Measurements from ENCODE around the gene RND2. TPM values are rescaled to one million over a fixed set of nuclear protein-coding genes. Genes with fewer than 3 reads are reported as not detected.
"Not testable (repeated sequence)": the region's sequence is repeated elsewhere in the genome, so short reads cannot be mapped to it uniquely, and the experiment has no call there.

Gene RND2
- total RNA-seq, 1 donor from 2014 or later: 7.3 TPM

DNA sequence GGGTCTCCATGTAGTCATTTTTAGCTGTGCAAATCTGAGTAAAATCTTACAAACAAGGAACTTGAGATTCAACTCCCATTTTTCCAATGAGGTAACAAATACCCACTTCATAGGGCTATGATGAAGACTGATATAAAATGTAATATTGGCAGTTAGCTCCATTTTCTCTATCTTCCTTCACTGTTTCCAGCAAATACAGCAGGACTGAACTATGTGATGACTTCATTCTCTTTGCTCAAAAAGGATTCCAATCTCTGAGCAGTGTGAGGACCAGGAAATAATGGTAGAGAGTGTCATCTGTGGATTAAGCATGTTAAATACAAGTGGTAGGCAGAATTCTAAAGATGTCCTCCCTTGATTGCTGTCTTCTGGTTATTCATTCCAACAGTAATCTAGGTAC is 18.3 kb downstream of the RND2 start:
- H3K27ac ChIP-seq: no peak overlapping the region
- TF ChIP-seq CTCF (IDR thresholded peaks at IDR 0.05): no peak
- H3K9me3 ChIP-seq: no peaks in the 10 kb centered on the region
- intact Hi-C loops (cut with DNase I): no loop called here
- no peaks in the 10 kb centered on the region for H3K4me1 ChIP-seq
- no peak overlapping the region for H3K4me3 ChIP-seq
- no peak for DNase-seq (ENCODE audit: low spot score in 2 of 2)
- no peaks in the 10 kb centered on the region for H3K27me3 ChIP-seq
- no peaks in the 10 kb centered on the region for H3K36me3 ChIP-seq

GRCh38 chr17:43044024-43044423 is 19.0 kb downstream of the RND2 start:
- DNase-seq (ENCODE audit: low spot score in 2 of 2): no peak
- intact Hi-C loops (cut with DNase I): no loop called here
- H3K4me3 ChIP-seq: no peak overlapping the region
- no peaks in the 10 kb centered on the region for H3K36me3 ChIP-seq
- no peak for TF ChIP-seq CTCF (IDR thresholded peaks at IDR 0.05)
- H3K4me1 ChIP-seq: no peaks in the 10 kb centered on the region
- H3K27me3 ChIP-seq: no peaks in the 10 kb centered on the region
- H3K9me3 ChIP-seq: no peaks in the 10 kb centered on the region
- no peak overlapping the region for H3K27ac ChIP-seq

DNA sequence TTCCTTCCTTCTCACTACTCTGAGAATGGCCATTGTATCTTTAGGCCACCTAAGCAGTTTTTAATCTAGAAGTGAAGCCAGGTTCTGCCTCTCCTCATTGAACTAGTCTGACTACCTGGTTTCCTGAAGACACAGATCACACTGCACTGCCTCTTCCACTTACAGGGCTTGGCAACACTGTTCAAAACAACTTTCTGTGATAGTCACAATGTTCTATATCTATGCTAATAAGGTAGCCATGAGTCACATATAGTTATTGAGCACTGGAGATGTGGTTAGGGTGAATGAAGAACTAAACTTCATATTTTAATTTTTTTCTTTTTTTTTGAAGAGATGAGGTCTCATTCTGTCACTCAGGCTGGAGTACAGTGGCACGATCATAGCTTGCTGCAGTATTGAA is 26.9 kb downstream of the RND2 start:
- DNase-seq (ENCODE audit: low spot score in 2 of 2): no peak
- Histone ChIP-seq H3K4me3 (no peak overlapping the region), H3K27me3 (no peaks in the 10 kb centered on the region), H3K9me3 (no peaks in the 10 kb centered on the region), H3K27ac (no peak overlapping the region), H3K36me3 (no peaks in the 10 kb centered on the region), H3K4me1 (no peaks in the 10 kb centered on the region)
- no peak for TF ChIP-seq CTCF (IDR thresholded peaks at IDR 0.05)
- intact Hi-C loops (cut with DNase I): no loop called here

DNA sequence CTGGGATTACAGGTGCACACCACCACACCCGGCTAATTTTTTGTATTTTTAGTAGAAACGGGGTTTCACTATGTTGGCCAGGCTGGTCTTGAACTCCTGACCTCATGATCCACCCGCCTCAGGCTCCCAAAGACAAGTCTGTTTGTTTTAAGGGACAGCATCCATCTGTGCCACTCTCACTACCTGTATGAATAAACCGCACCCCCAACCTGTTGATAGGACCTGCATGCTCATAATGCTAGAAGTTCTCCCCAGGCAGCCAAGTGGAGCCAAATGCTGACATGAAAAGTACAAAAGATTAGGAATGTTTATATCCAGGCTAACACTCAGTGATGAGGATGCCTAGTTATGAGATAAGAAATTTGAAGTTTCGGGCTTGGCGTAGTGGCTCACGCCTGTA is 28.0 kb downstream of the RND2 start:
- H3K36me3 ChIP-seq; H3K4me1 ChIP-seq; H3K27ac ChIP-seq; H3K27me3 ChIP-seq; intact Hi-C loops (cut with DNase I); H3K9me3 ChIP-seq; H3K4me3 ChIP-seq; DNase-seq (ENCODE audit: low spot score in 2 of 2): not testable (repeated sequence)

DNA sequence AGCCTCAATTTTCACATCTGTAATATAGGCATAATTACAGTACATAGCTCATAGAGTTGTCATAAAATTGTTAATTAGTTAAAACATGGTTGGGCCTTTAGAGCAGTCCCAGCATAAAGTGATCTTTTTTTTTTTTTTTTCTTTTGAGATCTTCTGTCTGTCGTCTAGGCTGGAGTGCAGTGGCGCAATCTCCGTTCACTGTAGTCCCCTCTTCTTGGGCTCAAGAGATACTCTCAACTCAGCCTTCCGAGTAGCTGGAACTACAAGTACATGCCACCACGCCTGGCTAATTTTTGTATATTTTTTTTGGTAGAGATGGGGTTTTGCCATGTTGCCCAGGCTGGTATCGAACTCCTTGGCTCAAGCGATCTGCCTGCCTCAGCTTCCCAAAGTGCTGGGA is 31.0 kb downstream of the RND2 start:
- TF ChIP-seq CTCF (IDR thresholded peaks at IDR 0.05): no peak
- Histone ChIP-seq H3K4me3 (no peak overlapping the region), H3K9me3 (no peaks in the 10 kb centered on the region), H3K27ac (no peak overlapping the region), H3K36me3 (no peaks in the 10 kb centered on the region), H3K4me1 (no peaks in the 10 kb centered on the region), H3K27me3 (no peaks in the 10 kb centered on the region)
- DNase-seq (ENCODE audit: low spot score in 2 of 2): no peak
- intact Hi-C loops (cut with DNase I): no loop called here

- no peaks in the 10 kb centered on the region for H3K4me1 ChIP-seq
- no peaks in the 10 kb centered on the region for H3K27me3 ChIP-seq
- H3K9me3 ChIP-seq: no peaks in the 10 kb centered on the region
- intact Hi-C loops (cut with DNase I): no loop called here
- no peak overlapping the region for H3K27ac ChIP-seq
- no peak for DNase-seq (ENCODE audit: low spot score in 2 of 2)
- no peaks in the 10 kb centered on the region for H3K36me3 ChIP-seq
- no peak overlapping the region for H3K4me3 ChIP-seq
- TF ChIP-seq CTCF (IDR thresholded peaks at IDR 0.05): no peak
Observed at GRCh38 chr17:43062984-43063638, 38.1 kb downstream of the RND2 start.
